ENCODE measurements around the gene LRRC49. TPM values are rescaled to one million over a fixed set of nuclear protein-coding genes. Genes with fewer than 3 reads are reported as not detected.

LRRC49 gene
- total and polyA plus RNA-seq, 2 of the 4 experiments (the other 2 are of a cell fraction): 8.6 to 16.8 TPM

DNA sequence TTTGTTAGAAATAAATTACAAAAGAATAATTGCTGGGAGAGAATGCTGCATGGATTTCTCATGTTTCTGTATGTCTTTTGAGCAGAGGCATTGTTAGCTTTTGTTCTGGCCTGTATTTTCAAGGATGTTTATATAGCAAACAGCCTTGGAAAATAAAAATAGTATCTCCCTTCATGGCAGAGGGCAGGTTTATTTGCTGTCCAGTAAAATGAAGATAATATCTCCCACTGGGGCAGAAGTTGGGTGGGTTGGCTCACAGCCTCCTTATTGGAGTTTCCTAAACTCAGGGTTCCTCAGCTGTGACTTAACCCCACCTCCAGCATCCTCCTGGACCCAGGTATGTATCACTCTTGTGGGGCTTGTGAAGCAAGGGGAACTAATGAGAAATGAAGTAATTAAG lies 178.9 kb downstream of the LRRC49 start:
- CTCF ChIA-PET: no interaction called here
- Histone ChIP-seq H2AFZ (replicated peaks; ENCODE audit: low read length, poor library complexity) (no peak overlapping the region), H3K4me1 (ENCODE audit: control insufficient read depth, insufficient read depth, low read length) (peaks cover 5% of the 10 kb centered on the region; the same call in 1 of the 2 replicates), H3K4me2 (ENCODE audit: low read depth, low read length) (no peak overlapping the region), H3K18ac (ENCODE audit: low read depth, low read length) (peak overlapping the region; percentile 50; the same call in 1 of the 2 replicates), H2BK5ac (ENCODE audit: low read depth, low read length, poor library complexity, severe bottlenecking) (no peak overlapping the region), H3K36me3 (ENCODE audit: control insufficient read depth, insufficient read depth, low read length) (no peaks in the 10 kb centered on the region), H2BK20ac (ENCODE audit: low read depth, low read length) (peak overlapping the region; percentile 13; the same call in 1 of the 2 replicates), H4K5ac (ENCODE audit: low read depth, low read length) (no peak overlapping the region; the same call in 1 of the 2 replicates), H4K20me1 (ENCODE audit: insufficient read depth, low read length) (no peaks in the 10 kb centered on the region), H3K4ac (ENCODE audit: low read depth, low read length) (no peak overlapping the region), H2BK15ac (ENCODE audit: low read depth, low read length) (no peak overlapping the region), H3K9ac (ENCODE audit: low read depth, low read length) (no peak overlapping the region), H3K14ac (replicated peaks; ENCODE audit: low read depth, low read length) (no peak overlapping the region), H2BK120ac (ENCODE audit: low read depth, low read length) (peak overlapping the region; percentile 0; the same call in 1 of the 2 replicates), H3K9me1 (ENCODE audit: insufficient read depth, low read length) (peaks cover 3% of the 10 kb centered on the region), H4K8ac (ENCODE audit: low read depth in 2 of 2, low read length in 2 of 2) (peak overlapping the region in 1 of 2 experiments; percentile 86; a peak in 1 of 4 replicates), H2AK9ac (replicated peaks; ENCODE audit: low read depth, low read length, poor library complexity) (no peak overlapping the region), H3K56ac (ENCODE audit: extremely low read depth, insufficient read depth, low read length) (no peak overlapping the region), H3K4me3 (ENCODE audit: insufficient read depth, low read depth, low read length) (no peak overlapping the region), H2AK5ac (ENCODE audit: low read depth, low read length) (no peak overlapping the region), H3K9me3 (ENCODE audit: control insufficient read depth, insufficient read depth, low read length) (no peaks in the 10 kb centered on the region; the same call in 1 of the 2 replicates), H3K27ac (ENCODE audit: insufficient read depth, low read length) (no peak overlapping the region), H4K91ac (ENCODE audit: insufficient read depth, low read depth, low read length) (no peak overlapping the region), H3K23ac (ENCODE audit: low read depth, low read length) (no peak overlapping the region), H3K79me1 (ENCODE audit: low read depth in 1 of 2, low read length in 2 of 2) (no peaks in the 10 kb centered on the region), H3K27me3 (ENCODE audit: control insufficient read depth, insufficient read depth, low read length) (no peaks in the 10 kb centered on the region)
- intact Hi-C loops (cut with micrococcal nuclease) (no loop called here), in situ Hi-C loops (cut with MboI; ENCODE audit: low sequenced_read_pairs) (no loop called here), dilution Hi-C loops (cut with HindIII; ENCODE audit: low sequenced_read_pairs, unreplicated experiment) (no loop called here)
- POLR2A ChIA-PET (ENCODE audit: unreplicated experiment): no interaction called here
- DNase-seq: no peak
- BruUV-seq (replicated peaks): no TSS peak
- TF ChIP-seq CEBPB (IDR thresholded peaks at IDR 0.05; ENCODE audit: low read depth, low read length) (no peak), MXI1 (IDR thresholded peaks at IDR 0.05; ENCODE audit: borderline replicate concordance, low read depth, low read length) (no peak), RCOR1 (IDR thresholded peaks at IDR 0.05; ENCODE audit: insufficient replicate concordance, low read length) (no peak), RFX5 (IDR thresholded peaks at IDR 0.05; ENCODE audit: low read depth, low read length) (no peak), SMC3 (IDR thresholded peaks at IDR 0.05; ENCODE audit: low read depth, low read length) (no peak), MAFK (IDR thresholded peaks at IDR 0.05; ENCODE audit: low read depth, low read length) (no peak), CHD1 (IDR thresholded peaks at IDR 0.05; ENCODE audit: low read depth, low read length) (no peak), NFE2L2 (IDR thresholded peaks at IDR 0.05; ENCODE audit: low read depth, low read length) (no peak), BHLHE40 (IDR thresholded peaks at IDR 0.05; ENCODE audit: low read depth, low read length) (no peak), FOS (IDR thresholded peaks at IDR 0.05; ENCODE audit: low read depth, low read length) (no peak), MAZ (IDR thresholded peaks at IDR 0.05; ENCODE audit: borderline replicate concordance, low read depth, low read length) (no peak), POLR2A (IDR thresholded peaks at IDR 0.05; ENCODE audit: low read depth, low read length) (no peak)
- TF ChIP-seq, protein P1, sequence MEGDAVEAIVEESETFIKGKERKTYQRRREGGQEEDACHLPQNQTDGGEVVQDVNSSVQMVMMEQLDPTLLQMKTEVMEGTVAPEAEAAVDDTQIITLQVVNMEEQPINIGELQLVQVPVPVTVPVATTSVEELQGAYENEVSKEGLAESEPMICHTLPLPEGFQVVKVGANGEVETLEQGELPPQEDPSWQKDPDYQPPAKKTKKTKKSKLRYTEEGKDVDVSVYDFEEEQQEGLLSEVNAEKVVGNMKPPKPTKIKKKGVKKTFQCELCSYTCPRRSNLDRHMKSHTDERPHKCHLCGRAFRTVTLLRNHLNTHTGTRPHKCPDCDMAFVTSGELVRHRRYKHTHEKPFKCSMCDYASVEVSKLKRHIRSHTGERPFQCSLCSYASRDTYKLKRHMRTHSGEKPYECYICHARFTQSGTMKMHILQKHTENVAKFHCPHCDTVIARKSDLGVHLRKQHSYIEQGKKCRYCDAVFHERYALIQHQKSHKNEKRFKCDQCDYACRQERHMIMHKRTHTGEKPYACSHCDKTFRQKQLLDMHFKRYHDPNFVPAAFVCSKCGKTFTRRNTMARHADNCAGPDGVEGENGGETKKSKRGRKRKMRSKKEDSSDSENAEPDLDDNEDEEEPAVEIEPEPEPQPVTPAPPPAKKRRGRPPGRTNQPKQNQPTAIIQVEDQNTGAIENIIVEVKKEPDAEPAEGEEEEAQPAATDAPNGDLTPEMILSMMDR (conservative IDR thresholded peaks at IDR 0.05; ENCODE audit: low read depth, low read length): no peak
- TF ChIP-seq, protein P2, sequence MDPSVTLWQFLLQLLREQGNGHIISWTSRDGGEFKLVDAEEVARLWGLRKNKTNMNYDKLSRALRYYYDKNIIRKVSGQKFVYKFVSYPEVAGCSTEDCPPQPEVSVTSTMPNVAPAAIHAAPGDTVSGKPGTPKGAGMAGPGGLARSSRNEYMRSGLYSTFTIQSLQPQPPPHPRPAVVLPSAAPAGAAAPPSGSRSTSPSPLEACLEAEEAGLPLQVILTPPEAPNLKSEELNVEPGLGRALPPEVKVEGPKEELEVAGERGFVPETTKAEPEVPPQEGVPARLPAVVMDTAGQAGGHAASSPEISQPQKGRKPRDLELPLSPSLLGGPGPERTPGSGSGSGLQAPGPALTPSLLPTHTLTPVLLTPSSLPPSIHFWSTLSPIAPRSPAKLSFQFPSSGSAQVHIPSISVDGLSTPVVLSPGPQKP (IDR thresholded peaks at IDR 0.05; ENCODE audit: borderline replicate concordance, low read depth, low read length): no peak
- TF ChIP-seq, protein P3, sequence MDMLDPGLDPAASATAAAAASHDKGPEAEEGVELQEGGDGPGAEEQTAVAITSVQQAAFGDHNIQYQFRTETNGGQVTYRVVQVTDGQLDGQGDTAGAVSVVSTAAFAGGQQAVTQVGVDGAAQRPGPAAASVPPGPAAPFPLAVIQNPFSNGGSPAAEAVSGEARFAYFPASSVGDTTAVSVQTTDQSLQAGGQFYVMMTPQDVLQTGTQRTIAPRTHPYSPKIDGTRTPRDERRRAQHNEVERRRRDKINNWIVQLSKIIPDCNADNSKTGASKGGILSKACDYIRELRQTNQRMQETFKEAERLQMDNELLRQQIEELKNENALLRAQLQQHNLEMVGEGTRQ (IDR thresholded peaks at IDR 0.05; ENCODE audit: low read depth, low read length): no peak
- ATAC-seq (ENCODE audit: low read depth): no peak

Data from IMR-90 (cell line).